Stimulated activated CD4-positive, alpha-beta T cell treated with anti-CD3 and anti-CD28 coated beads, TNF-alpha, amount 100 ng/mL, for 1 hour (primary cell): Measurements from ENCODE around the gene TPP2.

Experiments used
- DNase-seq, 3 donors: peaks; one replicate each; pipeline ENCODE4 v3.0.0-alpha.2; 2020; ENCODE audit warnings: low read depth in 3 of 3, low spot score in 1 of 3

TPP2 gene

GRCh38 chr13:102692491-102692826 lies 95.7 kb downstream of the TPP2 start:
- no peak for DNase-seq

- DNase-seq = no peak
Measured at GRCh38 chr13:102693250-102693649, 96.5 kb downstream of the TPP2 start.

- no peak for DNase-seq
Measured at GRCh38 chr13:102693776-102694175, 97.0 kb downstream of the TPP2 start.

GRCh38 chr13:102694937-102695336 lies 98.2 kb downstream of the TPP2 start, which contains the start of gene METTL21C:
Gene METTL21C (minus strand): TSS chr13:102695044. CDS start chr13:102694498, 546 bp downstream.
- DNase-seq = no peak

- no peak for DNase-seq
Measured at GRCh38 chr13:102696465-102696864, 99.7 kb downstream of the TPP2 start.

GRCh38 chr13:102697264-102697663 lies 100.5 kb downstream of the TPP2 start:
- DNase-seq = no peak

- DNase-seq = no peak
Measured at GRCh38 chr13:102697929-102698648, 101.3 kb downstream of the TPP2 start.

GRCh38 chr13:102698649-102698980 lies 101.8 kb downstream of the TPP2 start:
- no peak for DNase-seq

- no peak for DNase-seq
Measured at GRCh38 chr13:102699504-102699903, 102.7 kb downstream of the TPP2 start.

GRCh38 chr13:102700088-102701031 lies 103.6 kb downstream of the TPP2 start:
- DNase-seq = no peak

- DNase-seq = no peak
Measured at GRCh38 chr13:102701331-102701730, 104.5 kb downstream of the TPP2 start.

- DNase-seq = no peak
Measured at GRCh38 chr13:102702965-102703725, 106.4 kb downstream of the TPP2 start.

- no peak for DNase-seq
Measured at GRCh38 chr13:102703726-102704035, 106.9 kb downstream of the TPP2 start.

- DNase-seq = no peak
Measured at GRCh38 chr13:102704238-102705058, 107.7 kb downstream of the TPP2 start.

- DNase-seq = no peak
Measured at GRCh38 chr13:102707467-102707866, 110.7 kb downstream of the TPP2 start.

- DNase-seq = no peak
Measured at GRCh38 chr13:102708211-102708610, 111.4 kb downstream of the TPP2 start.

GRCh38 chr13:102708991-102709390 lies 112.2 kb downstream of the TPP2 start:
- DNase-seq = no peak

- no peak for DNase-seq
Measured at GRCh38 chr13:102709536-102709935, 112.8 kb downstream of the TPP2 start.

- no peak for DNase-seq
Measured at GRCh38 chr13:102710261-102710679, 113.5 kb downstream of the TPP2 start.

- no peak for DNase-seq
Measured at GRCh38 chr13:102715447-102715846, 118.7 kb downstream of the TPP2 start.

GRCh38 chr13:102718746-102719145 lies 122.0 kb downstream of the TPP2 start:
- no peak for DNase-seq
